ENCODE data around the gene HIVEP3. TPM values are rescaled to one million over a fixed set of nuclear protein-coding genes. Genes with fewer than 3 reads are reported as not detected.

HIVEP3 gene
- total and polyA plus RNA-seq, 7 donors: 0.70 to 3.4 (median 2.1) TPM

DNA sequence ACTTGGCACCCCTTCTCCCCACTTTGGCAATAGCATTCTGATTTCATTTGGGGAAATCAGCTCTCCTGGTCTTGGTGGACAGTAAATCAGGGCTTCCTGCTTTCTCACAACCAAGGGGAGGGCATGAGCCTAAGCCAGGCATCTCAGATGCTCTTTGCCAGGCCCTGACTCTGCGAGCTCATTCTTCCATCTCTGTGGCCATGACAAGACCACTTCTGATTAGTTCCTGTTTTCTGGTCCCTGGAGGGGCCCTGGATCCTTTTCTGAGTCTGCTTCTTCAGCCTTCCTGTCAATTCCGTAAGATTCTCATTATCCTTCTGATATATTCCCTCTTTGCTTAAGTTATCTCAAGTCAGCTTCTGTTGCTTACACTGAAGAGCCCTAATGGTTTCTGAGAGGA is 210.4 kb downstream of the HIVEP3 start:
- intact Hi-C loops (cut with DNase I): no loop called here
- no peaks in the 10 kb centered on the region for H3K9me3 ChIP-seq
- no peak overlapping the region for H3K27ac ChIP-seq
- TF ChIP-seq, protein P1, sequence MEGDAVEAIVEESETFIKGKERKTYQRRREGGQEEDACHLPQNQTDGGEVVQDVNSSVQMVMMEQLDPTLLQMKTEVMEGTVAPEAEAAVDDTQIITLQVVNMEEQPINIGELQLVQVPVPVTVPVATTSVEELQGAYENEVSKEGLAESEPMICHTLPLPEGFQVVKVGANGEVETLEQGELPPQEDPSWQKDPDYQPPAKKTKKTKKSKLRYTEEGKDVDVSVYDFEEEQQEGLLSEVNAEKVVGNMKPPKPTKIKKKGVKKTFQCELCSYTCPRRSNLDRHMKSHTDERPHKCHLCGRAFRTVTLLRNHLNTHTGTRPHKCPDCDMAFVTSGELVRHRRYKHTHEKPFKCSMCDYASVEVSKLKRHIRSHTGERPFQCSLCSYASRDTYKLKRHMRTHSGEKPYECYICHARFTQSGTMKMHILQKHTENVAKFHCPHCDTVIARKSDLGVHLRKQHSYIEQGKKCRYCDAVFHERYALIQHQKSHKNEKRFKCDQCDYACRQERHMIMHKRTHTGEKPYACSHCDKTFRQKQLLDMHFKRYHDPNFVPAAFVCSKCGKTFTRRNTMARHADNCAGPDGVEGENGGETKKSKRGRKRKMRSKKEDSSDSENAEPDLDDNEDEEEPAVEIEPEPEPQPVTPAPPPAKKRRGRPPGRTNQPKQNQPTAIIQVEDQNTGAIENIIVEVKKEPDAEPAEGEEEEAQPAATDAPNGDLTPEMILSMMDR (IDR thresholded peaks at IDR 0.05): no peak
- no peak for ATAC-seq
- 85 to 91% (median 88%) methylated on average over 2 of the region's 2 CpGs for WGBS, 3 donors
- no peak for DNase-seq
- H3K36me3 ChIP-seq (ENCODE audit: insufficient read depth in 1 of 2, low read depth in 1 of 2): no peaks in the 10 kb centered on the region
- no peak overlapping the region for H3K4me3 ChIP-seq
- H3K4me1 ChIP-seq: no peaks in the 10 kb centered on the region
- H3K27me3 ChIP-seq (ENCODE audit: insufficient read depth in 3 of 3, low read length in 2 of 3): no peaks in the 10 kb centered on the region

DNA sequence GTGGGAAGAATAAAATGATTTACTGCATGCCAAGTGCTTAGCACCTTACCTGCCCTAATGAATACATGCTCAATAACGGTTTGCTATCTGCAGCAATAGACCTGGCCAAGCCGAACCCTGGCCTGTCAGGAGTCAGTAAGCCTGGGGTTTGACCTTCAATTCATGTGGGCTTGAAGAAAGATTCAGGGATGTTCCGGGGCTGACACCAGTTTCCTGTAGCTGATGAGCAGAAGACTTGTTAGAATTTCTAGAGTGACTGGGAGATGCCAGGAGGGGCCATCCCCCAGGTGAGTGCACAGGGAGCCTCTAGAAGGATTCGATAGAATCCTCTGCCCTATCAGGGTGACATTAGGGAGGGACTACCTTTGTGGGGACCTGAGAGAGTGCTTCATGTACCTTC is 210.9 kb downstream of the HIVEP3 start:
- WGBS, 3 donors: 93 to 97% (median 94%) methylated on average over 4 of the region's 4 CpGs
- intact Hi-C loops (cut with DNase I): no loop called here

DNA sequence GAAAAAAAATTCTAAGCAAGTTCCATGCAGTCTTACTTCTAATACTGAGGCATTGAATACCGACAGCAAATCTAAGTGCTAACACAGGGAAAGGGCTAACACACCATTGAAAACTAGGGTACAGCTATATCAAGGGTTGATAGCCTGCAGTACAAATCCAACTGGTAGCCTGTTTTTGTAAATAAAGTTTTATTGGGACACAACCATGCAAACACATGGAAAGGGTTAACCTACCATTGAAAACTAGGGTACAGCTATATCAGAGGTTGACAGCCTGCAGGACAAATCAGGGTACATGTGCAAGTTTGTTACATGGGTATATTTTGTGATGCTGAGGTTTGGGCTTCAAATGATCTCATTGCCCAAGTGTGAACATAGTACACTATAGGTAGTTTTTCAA is 212.9 kb downstream of the HIVEP3 start:
- WGBS, 3 donors: 95 to 100% (median 95%) methylated on average over 1 of the region's 1 CpG
- TF ChIP-seq, protein P1 (IDR thresholded peaks at IDR 0.05): no peak
- DNase-seq (no peak), ATAC-seq (no peak)
- no peaks in the 10 kb centered on the region for H3K9me3 ChIP-seq
- H3K27me3 ChIP-seq (ENCODE audit: insufficient read depth in 3 of 3, low read length in 2 of 3): no peaks in the 10 kb centered on the region
- intact Hi-C loops (cut with DNase I): no loop called here
- H3K36me3 ChIP-seq (ENCODE audit: insufficient read depth in 1 of 2, low read depth in 1 of 2): no peaks in the 10 kb centered on the region
- H3K27ac ChIP-seq: no peak overlapping the region
- no peaks in the 10 kb centered on the region for H3K4me1 ChIP-seq
- H3K4me3 ChIP-seq: no peak overlapping the region

More for the DNA sequence above, 210.9 kb downstream of the HIVEP3 start:
- no peak for ATAC-seq
- no peak for DNase-seq
- H3K4me1 ChIP-seq: no peaks in the 10 kb centered on the region
- no peaks in the 10 kb centered on the region for H3K27me3 ChIP-seq (ENCODE audit: insufficient read depth in 3 of 3, low read length in 2 of 3)
- no peak overlapping the region for H3K4me3 ChIP-seq
- TF ChIP-seq, protein P1 (IDR thresholded peaks at IDR 0.05): no peak
- H3K9me3 ChIP-seq: no peaks in the 10 kb centered on the region
- H3K27ac ChIP-seq: no peak overlapping the region
- H3K36me3 ChIP-seq (ENCODE audit: insufficient read depth in 1 of 2, low read depth in 1 of 2): no peaks in the 10 kb centered on the region

DNA sequence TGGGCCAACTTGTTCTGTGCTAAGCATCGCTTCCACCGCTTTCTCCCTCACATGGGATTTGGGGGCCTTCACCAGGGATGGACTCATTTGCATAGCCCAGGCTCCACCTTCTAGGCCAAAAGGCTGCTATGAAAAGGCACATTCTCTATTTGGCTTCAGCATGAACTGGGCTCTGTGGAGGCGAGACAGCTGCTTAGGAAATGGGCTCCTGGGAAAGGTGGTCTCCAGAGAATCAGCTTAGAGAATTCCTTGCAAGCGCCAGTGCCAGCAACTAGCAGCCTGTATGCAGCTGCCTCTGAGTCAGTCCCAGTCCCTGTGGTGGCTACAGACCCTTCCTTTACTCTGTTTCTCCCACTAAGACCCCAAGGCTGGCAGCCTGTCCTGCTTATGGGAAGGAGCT is 214.5 kb downstream of the HIVEP3 start:
- WGBS, 3 donors: 76 to 81% (median 79%) methylated on average over 4 of the region's 4 CpGs

DNA sequence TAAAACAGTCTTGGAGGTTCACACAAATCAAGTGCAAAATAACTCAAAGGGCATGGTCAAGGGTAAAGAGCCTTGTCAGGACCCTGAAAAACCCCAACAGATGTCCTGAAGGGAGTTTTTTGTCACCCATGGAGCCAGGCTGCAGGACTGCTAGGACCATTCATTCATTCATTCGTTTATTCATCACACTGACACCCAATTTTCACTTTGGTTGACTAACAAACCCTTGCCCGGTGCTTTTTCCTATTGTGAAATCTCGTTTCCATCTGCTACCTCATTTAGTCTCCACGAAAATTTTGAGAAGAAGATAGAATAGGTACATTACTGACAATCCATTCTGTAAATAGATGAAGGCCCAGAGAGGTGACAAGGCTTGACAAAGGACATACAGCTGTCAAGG is 216.0 kb downstream of the HIVEP3 start:
- no peaks in the 10 kb centered on the region for H3K9me3 ChIP-seq
- no peaks in the 10 kb centered on the region for H3K27me3 ChIP-seq (ENCODE audit: insufficient read depth in 3 of 3, low read length in 2 of 3)
- intact Hi-C loops (cut with DNase I): no loop called here
- H3K4me1 ChIP-seq: no peaks in the 10 kb centered on the region
- whole genome bisulfite sequencing, 3 donors: 82 to 84% (median 83%) methylated on average over 4 of the region's 4 CpGs
- no peak for ATAC-seq
- TF ChIP-seq, protein P1 (IDR thresholded peaks at IDR 0.05): no peak
- no peak overlapping the region for H3K4me3 ChIP-seq
- H3K27ac ChIP-seq: no peak overlapping the region
- no peak for DNase-seq
- no peaks in the 10 kb centered on the region for H3K36me3 ChIP-seq (ENCODE audit: insufficient read depth in 1 of 2, low read depth in 1 of 2)

More for the DNA sequence above, 214.5 kb downstream of the HIVEP3 start:
- Histone ChIP-seq H3K27ac (no peak overlapping the region), H3K27me3 (ENCODE audit: insufficient read depth in 3 of 3, low read length in 2 of 3) (no peaks in the 10 kb centered on the region), H3K36me3 (ENCODE audit: insufficient read depth in 1 of 2, low read depth in 1 of 2) (no peaks in the 10 kb centered on the region), H3K4me3 (no peak overlapping the region), H3K4me1 (no peaks in the 10 kb centered on the region), H3K9me3 (no peaks in the 10 kb centered on the region)
- TF ChIP-seq, protein P1 (IDR thresholded peaks at IDR 0.05): no peak
- no peak for DNase-seq
- no peak for ATAC-seq
- intact Hi-C loops (cut with DNase I): no loop called here
